ENCODE results near the gene SCGB1C2. TPM values are rescaled to one million over a fixed set of nuclear protein-coding genes. Genes with fewer than 3 reads are reported as not detected.

The SCGB1C2 gene
- total RNA-seq, 1 experiment from 2014 or later = not detected

Small RNA genes lying within 50 kb of the gene (small RNA-seq; reads per million reads assigned to genes)
- gene RF00026 = 0 reads per million in 2 experiments

Other genes with a start within 250 kb of the SCGB1C2 start
- 30.6 and 31.4 TPM in 2 replicates for gene DOC2B, start 44.1 kb downstream of the SCGB1C2 start, total RNA-seq (2014; rRNA removed; shearing (Covaris generic))
- 34.8 and 39.9 TPM in 2 replicates for gene RPH3AL, start 215.2 kb downstream of the SCGB1C2 start, total RNA-seq (2014; rRNA removed; shearing (Covaris generic))